NCI-H128 (cell line): Measurements from ENCODE around the gene ARL13B.
A peak's percentile ranks its signal among the peaks of the same experiment; 100 is the strongest.
"Not testable (repeated sequence)": the region's sequence is repeated elsewhere in the genome, so short reads cannot be mapped to it uniquely, and the experiment has no call there.

Source experiments
- DNase-seq: peaks from one replicate; lab custom pipeline; 2025; ENCODE audit not compliant: unreplicated experiment; lab: John Stamatoyannopoulos, UW

The ARL13B gene

DNA sequence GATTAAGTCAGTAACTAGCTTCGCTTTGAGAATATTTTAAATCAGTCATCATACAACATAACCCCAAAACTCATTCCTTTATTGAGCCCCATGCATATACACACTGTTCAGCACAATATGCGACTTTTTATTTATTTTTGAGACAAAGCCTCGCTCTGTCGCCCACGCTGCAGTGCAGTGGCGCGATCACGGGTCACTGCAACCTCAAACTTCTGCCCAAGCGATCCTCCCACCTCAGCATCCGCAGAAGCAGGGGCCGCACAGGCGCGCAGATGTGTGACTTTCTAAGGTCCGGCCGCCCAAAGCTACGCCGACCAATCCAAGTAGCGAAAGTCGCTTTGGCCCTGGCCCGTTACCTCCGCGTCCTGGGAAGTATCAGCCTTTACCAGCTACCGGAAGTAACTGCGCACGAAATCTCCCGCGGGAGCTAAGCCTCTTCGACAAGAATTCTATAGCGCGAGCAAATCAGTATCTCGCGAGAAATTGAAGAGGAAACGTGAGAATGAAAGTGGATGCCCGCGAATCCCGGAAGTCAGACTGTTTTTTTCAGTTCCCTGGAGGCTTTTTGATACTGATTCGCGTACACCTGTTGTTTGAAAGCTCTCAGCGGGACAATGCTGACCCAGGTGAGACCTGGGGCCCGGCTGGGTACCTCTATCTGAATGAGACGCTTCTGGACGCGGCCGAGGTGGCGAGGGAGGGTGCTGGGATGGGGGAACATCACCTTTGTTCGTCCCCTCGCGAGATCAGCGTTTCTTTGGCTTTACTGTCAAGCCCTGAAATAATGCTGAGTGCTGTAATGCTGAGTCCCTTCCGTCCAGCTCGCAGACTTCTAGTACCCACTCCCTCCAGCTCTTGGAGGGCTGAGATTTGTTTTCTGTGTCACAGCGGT lies 82.8 kb downstream of the ARL13B start, which contains the start of the genes DHFR2 and NSUN3:
DHFR2 (minus strand) TSS at position 404 of the 892 bp plus-strand sequence. CDS start 1,405 bp downstream, outside the sequence.
NSUN3 (plus strand) TSS at position 549 of the 892 bp plus-strand sequence; CDS start at position 615, 66 bp downstream.
- peak; percentile 93 for DNase-seq

DNA sequence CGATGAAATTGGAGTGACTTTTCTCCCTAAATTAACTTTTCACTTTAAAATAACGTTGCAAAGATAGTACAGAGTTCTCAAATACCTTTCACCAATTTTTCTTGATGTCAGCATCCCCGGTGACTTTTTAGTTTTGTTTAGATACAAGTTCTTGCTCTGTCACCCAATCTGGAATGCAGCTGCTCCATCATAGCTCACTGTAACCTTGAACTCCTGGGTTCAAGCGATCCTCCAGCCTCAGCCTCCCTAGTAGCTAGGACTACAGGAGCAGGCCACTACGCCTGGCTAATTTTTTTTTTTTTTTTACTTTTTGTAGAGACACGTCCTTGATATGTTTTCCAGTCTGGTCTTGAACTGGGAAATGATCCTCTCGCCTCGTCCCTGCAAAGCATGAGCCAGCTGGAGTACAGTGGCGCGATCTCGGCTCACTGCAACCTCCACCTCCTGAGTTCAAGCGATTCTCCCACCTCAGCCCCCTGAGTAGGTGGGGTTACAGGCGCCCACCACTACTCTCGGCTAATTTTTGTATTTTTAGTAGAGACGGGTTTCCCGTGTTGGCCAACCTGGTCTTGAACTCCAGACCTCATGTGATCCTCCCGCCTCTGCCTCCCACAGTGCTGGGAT lies 83.7 kb downstream of the ARL13B start:
- DNase-seq, result no peak

DNA sequence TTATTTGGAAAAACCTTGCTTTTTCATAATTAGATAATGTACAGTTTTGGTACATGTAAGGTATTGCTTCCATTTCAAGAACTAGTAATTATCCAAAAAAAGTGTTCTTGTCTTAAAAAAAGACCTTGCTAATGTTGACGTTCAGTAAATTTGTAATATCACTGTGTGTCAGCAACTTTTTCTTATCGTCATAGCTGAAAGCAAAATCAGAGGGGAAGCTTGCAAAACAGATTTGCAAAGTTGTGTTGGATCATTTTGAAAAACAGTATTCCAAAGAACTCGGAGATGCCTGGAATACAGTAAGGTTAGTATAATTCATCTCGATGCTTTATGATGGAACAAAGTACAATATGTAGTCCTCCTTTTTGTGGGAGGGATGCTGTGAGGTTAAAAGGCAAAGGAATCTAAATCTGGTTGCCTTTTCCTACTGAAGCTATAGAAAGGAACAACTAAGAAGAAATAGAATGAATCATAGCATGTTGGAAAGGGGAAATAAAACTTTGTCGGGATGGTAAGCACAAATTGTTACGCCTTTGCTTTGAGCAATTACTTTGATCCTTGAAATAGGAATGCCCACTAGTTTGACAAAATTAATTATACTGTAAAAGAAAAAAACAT lies 84.4 kb downstream of the ARL13B start:
- no peak for DNase-seq

DNA sequence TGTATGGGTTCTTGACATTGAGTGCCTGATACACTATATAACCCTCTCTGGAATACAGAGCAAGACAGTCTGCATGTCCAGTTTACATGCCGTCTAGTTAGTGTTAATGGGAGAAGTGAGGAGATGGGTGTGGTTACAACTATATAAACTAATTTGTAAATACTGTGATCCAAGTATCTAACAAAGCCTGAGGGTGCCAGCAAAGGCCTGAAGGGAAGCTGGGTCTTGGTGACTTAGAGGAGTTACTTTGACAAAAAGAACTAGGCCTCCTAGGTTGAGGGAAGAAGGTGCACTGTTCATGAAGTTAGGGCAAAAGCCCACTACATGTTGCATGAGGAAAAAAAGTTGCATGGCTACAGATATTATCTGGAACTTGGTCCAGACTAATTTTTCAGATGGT lies 85.2 kb downstream of the ARL13B start:
- DNase-seq, result no peak

DNA sequence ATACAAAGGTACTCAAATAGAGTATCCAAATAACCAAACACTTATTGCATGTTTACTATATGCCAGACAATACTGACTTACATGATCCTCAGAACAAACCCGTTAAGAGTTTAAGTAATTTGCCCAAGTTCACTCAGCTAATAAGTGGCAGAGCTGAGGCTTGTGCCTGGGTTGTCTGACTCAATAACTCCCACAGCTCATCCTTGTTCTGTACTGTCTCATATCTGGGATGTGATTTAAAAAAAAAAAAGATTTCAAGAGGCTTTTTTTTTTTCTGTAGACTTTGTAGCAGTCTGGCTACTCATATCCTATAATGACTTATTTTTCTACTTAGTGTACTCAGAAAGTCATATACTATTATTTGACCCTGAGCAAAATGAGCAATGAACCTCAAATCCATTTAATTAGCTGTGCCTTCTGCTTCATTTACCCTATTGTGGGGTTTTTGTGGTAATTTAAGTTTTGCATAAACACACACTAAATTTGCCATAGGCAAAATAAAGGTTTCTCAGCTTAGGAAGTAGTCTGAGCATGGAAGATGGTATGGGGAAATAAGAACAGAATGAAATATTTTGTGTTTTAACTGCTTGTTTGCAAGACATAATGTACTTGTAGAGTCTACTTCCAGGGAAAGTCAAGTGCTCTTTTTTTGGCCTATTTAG lies 86.0 kb downstream of the ARL13B start:
- DNase-seq, result no peak

DNA sequence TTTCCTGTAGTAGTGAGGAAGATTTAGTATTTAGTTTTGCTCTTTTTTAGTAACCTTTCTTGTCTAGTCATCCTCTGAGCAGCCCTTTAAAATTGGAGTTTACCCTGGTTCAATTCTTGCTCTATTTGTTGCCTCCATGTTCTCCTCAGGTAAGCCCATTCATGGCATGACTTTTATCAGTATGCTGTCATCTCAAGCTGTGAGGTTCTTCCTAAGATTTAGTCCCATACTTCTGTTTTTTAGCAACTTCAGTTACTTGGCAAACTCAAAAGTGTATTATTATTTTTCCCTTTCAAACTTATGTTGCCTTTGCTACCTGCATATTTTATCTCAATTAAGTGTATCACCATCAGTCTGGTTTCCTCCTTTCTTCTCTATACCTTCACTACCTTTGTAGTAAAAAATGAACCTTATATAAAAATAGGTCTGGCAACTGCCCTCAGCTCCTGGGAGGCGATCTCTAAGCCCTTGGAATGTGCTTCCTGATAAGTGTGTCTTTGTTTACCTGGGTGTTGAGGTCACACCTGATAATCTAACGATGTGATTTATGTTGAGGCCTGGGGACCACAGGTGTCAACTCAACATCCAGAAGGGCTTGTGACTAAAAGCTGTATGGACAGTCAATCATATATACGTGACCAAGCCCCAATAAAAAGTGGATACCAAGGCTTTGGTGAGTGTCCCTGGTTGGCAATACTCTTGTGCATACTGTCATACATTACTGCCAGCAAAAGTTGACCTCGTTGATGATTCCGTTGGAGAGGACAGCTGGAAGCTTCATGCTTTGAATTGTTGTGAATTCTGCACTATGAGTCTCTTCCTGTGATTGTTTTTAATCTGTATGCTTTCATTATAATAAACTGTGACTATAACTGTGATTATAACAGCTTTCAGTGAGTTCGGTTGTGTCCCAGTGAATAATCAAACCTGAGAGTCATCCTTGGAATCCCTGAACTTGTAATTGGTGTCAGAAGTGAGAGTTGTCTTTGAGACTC lies 86.8 kb downstream of the ARL13B start:
- DNase-seq, result no peak

DNA sequence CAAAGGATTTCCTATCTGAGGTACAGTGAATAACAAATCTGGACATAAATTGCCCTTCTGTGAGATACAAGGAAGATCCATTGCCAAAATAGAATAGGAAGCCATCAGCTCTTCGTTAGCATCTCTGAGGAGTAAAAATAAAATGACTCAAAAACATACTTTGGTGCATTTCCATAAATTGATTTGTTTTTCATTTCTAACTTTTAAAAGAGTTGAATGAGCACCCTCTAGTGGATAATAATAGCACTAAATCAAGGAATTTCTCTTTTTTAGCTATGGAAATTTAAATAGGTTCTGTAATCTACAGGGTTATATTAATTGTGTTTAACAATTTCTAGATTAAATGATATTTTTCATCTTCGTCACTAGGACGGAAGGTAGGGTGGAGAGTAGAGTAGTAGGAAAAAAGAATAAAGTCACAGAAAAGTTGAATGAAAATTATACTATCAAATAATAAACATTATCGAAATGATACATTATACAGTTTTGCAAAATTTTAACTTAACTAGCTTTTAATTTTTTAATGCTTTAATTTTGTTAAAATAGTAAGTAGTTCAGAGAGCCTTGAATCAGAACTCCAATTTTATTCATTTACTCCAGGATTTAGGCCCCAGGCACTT lies 89.3 kb downstream of the ARL13B start:
- DNase-seq, result no peak

DNA sequence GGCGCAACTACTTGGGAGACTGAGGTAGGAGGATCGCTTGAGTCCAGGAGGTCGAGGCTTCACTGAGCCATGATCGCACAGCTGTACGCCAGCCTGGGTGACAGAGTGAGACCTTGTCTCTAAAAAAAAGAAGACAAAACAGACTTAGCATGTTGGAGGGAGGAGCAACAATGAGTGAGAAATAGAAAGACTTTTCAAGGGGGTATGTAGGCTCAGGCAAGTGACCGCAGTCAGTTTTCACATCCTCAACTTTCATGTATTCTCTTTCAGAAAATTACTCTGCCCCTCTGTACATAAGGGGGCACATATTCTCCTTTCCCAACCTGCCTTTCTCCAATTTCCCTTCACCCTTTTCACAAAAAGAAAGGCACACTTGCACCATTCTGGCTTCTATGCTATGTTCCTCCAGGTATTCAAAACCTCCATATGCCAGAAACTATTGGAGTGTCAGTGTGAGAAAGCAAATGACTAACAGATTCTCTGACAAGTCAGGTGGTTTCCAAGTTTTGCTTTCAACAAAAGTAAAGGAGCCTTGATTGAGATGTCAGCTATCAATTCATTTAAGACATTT lies 90.5 kb downstream of the ARL13B start:
- DNase-seq, result no peak

DNA sequence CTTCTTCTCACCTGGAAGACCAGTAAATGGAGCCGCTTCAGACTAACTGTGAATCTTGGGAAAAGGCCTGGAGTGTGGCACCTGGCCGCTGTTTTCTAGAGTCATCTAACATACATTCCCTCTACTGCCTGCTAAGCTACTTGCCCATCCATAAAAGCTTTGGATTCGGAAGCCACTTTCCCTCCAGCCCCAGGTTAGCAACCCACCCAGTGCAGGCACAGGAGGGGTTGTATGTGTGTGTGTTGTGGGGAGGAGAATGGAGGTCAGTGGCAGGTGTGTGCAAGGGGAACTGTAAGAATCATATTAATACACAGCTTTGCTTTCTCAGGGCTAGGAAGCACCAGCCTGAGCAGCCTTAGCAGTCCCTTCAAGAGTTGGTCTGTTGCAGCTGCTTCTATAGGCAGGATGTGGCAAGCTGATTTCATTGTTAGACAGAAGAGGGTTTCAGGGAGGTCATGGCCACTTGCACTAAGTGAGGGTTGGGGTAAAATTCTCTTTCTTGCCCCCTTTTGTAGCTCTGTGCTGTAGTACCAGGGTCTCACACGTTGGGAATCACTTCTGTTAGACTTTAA lies 91.8 kb downstream of the ARL13B start:
- DNase-seq, result no peak

DNA sequence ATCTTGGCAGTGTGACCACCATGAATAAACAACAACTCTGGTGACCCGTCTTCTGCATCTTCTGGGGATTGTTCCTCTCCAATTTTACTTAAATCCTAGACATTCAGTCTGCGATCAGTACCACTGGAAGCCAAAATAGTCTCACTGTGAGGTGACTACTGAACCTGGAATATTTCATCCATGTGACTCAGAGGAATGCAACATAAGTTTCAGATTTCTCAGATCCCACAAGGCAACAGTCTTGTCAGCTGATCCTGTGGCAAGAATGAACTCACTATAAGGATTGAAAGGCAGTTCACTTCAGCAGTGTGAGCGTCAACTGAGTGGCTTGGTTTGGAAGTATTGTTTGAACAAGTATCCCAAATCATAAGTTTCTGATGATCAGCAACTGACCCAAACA lies 96.1 kb downstream of the ARL13B start:
- no peak for DNase-seq

DNA sequence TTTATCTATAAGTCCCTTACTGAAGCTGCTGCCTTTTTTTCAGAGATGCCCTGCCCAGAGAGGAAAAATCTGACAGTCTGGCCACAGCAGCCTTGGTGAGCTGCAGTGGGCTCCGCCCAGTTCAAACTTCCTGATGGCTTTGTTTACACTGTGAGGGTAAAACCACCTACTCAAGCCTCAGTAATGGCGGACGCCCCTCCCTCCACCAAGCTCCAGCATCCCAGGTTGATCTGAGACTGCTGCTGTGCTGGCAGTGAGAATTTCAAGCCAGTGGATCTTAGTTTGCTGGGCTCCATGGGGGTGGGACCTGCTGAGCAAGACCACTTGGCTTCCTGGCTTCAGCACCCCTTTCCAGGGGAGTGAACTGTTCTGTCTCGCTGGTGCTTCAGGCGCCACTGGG lies 100.6 kb downstream of the ARL13B start:
- not testable (repeated sequence) for DNase-seq

DNA sequence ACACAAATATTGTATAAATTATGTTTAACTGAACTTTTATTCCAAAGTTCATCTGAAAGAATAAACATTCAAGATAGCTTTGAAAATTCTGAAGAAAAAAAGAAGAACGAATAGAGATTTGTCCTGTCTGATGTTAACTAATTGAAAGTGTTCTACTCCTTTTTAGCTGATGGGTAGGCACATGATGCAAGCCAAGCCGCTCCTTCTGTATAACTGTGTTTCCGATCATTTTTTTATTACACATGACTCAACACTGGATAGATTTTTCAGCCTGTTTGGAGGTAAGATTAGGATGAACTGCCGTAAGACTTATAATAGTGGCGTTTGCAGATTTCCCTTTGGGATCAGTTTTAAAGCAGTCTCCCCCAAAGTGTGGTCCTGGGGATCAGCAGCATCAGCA lies 101.9 kb downstream of the ARL13B start:
- no peak for DNase-seq

DNA sequence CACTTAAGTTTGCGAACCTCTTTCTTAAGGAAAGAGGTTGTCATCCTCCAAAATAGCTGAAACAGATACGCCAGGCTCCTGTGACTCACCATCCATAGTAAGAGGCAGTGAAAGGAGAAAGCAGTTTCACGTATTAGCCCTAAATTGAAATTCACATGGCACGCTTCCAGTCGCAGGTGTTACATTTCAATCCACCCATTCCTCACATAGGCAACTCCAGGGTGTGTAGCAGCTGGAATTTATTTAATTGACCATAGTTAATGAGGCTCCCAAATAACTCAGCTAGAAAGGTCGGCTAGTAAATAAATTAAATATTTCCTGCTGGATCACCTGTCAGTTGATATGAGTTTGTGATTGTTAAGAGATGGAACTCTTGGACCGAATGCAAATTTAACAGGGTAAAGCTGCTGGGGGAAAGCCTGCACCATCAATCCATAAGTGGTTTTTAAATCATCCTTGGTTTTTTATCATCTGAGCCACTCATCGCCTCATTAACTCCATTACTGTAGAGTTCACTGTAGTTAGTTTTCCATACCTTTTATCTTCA lies 102.5 kb downstream of the ARL13B start:
- peak; percentile 78 for DNase-seq

DNA sequence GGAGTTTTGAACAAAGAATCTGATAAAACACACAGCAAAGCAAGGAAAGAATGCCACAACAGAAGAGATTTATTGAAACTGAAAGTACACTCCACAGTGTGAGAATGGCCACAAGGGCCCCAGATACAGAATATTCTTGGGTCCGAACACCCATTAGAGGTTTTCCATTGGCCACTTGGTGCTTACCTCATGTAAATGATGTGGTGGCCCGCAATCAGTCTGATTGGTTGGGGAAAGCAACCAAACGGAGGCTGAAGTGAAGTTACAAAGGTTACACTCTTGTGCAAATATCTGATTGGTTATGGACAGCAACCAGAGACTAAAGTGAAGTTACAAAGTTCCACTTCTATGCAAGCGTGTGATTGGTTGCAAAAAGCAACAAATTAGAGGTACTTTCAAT lies 103.3 kb downstream of the ARL13B start:
- no peak for DNase-seq

DNA sequence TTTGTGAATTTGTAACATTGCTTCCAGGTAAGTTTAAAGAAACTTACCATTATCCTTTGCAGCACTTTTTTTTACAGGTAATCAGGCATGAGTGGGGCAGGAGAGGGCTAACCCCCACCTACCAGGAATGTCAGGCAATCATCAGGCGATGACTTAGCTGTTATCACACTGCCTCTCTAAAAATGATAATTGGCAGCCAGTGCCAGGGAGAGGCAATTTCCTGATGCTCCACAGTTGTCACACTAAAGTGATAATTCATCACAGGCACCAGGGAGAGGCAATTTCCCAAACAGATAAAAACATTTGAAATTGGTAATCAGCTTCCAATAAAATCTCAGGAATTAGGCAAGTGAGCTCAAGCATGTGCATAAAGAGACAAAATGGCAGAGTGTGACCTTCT lies 109.2 kb downstream of the ARL13B start:
- no peak for DNase-seq

DNA sequence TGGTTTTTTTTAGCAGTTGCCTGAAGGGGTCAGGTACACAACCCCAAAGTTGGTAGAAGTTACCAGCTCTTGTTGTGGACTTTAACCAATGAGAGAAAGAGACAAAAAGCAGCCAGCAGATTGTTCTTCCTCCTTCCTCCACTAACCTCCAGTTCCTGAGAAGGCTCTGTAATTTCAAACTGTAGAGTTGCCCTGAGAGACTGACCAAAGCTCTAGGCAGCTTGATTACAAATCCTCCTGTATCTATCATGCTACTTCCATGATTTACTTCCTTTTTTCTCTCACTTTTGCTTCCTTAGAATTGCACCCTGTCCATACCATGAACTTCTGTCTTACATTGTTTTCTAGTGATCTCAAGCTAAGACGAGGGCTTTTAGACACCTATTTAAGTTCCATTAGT lies 112.1 kb downstream of the ARL13B start:
- no peak for DNase-seq

DNA sequence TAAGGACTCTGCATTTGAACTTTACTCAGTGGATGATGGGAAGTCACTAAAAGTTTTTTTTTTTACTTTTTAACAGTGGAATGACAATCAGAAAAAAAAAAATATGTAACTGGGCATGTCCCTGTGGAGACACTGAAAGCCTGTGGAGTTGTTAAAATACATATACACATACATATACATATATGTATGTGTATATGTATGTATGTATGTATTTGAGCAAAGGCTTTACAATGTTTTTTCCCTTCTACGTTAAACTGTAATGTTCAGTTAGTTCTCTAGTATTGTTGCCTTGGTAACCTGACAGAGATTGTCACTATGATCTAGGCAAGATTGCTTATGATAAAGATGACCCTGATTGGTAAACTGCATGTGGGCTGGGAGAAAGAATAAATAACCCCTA lies 113.2 kb downstream of the ARL13B start:
- DNase-seq, result no peak

DNA sequence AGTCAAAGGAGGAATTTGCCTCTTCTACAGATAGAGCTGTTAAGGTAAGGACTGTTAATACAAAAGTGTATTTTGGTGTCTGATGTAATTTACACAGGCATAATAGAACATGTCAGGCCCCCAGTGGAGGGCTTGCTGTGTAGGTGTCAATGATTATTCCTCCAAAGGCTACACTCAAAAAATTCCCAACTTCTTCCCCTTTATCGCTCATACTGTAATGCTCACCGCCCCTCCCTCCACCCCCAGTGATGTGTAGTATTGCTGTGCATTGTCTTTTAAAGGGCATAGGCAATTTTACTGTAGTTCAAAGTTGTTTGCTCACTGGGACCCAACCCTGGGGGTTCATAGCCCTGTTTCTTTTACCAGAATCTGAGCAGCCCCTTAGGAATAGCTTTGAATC lies 115.2 kb downstream of the ARL13B start:
- no peak for DNase-seq

DNA sequence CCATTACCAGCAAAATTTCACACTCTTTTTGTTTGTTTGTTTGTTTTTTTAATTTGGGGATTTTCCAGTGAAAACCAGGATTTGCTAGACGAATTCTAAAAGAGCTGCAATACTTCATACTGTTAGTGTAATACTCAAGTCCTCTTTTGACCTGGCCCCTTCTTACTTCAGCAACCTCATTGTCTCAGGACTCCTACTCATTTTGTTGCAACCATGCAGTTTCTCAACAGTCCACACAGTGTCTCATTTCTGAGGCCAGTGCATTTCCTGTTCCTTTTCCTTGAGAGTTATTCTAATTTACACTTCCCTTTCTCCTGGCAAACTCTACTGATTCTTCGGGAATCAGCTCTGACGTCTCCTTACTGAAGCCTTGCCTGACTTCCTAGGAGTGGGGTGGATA lies 118.5 kb downstream of the ARL13B start:
- no peak for DNase-seq
